K562 (cell line): ENCODE measurements around the gene GLI1. TPM values are rescaled to one million over a fixed set of nuclear protein-coding genes. Genes with fewer than 3 reads are reported as not detected.
A peak's percentile ranks its signal among the peaks of the same experiment; 100 is the strongest.

Experiments
- ATF3 ChIP-seq, 2 experiments: fragments of 450-650 bp in 1 of 2; sonication (generic) in 1 of 2; formaldehyde crosslinking in 1 of 2; IDR thresholded peaks in 1 of 2; conservative IDR thresholded peaks in 1 of 2; 2 replicates each; pipeline versions ENCODE4 v1.6.1 to v1.8.1; 2016 to 2023; ENCODE audit warnings: mild to moderate bottlenecking in 2 of 2, moderate library complexity in 2 of 2, inconsistent platforms in 1 of 2, missing genetic modification reagents in 1 of 2
- BRD9 ChIP-seq: fragments of 450-650 bp; IDR thresholded peaks from 2 replicates; pipeline ENCODE4 v1.6.1; 2018; ENCODE audit warnings: low read depth; ENCODE audit not compliant: partially characterized antibody
- CLOCK ChIP-seq: fragments of 250-450 bp; sonication (Bioruptor Pico); IDR thresholded peaks from 2 replicates; pipeline ENCODE4 v1.4.0; 2020; ENCODE audit warnings: mild to moderate bottlenecking, moderate library complexity, borderline replicate concordance
- HDAC8 ChIP-seq: fragments of 450-650 bp; IDR thresholded peaks from 2 replicates; pipeline ENCODE4 v1.6.1; 2016; ENCODE audit warnings: mild to moderate bottlenecking, missing genetic modification characterization, moderate library complexity, missing compliant biosample characterization
- KLF6 ChIP-seq: fragments of 250-450 bp; sonication (Bioruptor Pico); IDR thresholded peaks from 2 replicates; pipeline ENCODE4 v1.4.0; 2020; ENCODE audit warnings: mild to moderate bottlenecking, moderate library complexity, borderline replicate concordance
- NFE2L1 ChIP-seq: fragments of 450-650 bp; IDR thresholded peaks from 2 replicates; pipeline ENCODE4 v1.6.1; 2016; ENCODE audit warnings: missing genetic modification characterization, low read depth, mild to moderate bottlenecking, missing compliant biosample characterization, moderate library complexity, borderline replicate concordance
- PML ChIP-seq: IDR thresholded peaks from 2 replicates; pipeline ENCODE4 v1.6.1; 2012; ENCODE audit warnings: low read length, inconsistent platforms
- RBM39 ChIP-seq: fragments of 200-400 bp; formaldehyde crosslinking; optimal IDR thresholded peaks from 2 replicates; pipeline ENCODE3; 2018; ENCODE audit warnings: low read depth, low read length
- SIRT6 ChIP-seq: IDR thresholded peaks from one replicate; pipeline ENCODE4 v1.6.1; 2012; ENCODE audit warnings: low read depth, mild to moderate bottlenecking, control low read depth, inconsistent platforms, low read length, moderate library complexity
- SMAD2 ChIP-seq: fragments of 150-350 bp; IDR thresholded peaks from 2 replicates; pipeline ENCODE4 v1.6.1; 2014; ENCODE audit warnings: low read depth, mild to moderate bottlenecking, low read length
- SRSF3 ChIP-seq: fragments of 200-400 bp; formaldehyde crosslinking; IDR thresholded peaks from 2 replicates; pipeline ENCODE4 v1.6.1; 2016; ENCODE audit warnings: mild to moderate bottlenecking, low read length, moderate library complexity; ENCODE audit not compliant: insufficient read depth
- TAF9B ChIP-seq: fragments of 450-650 bp; IDR thresholded peaks from 2 replicates; pipeline ENCODE4 v1.6.1; 2018; ENCODE audit warnings: mild to moderate bottlenecking; ENCODE audit not compliant: partially characterized antibody
- TFE3 ChIP-seq: fragments of 450-650 bp; formaldehyde crosslinking; IDR thresholded peaks from 2 replicates; pipeline ENCODE4 v1.4.0; 2020; ENCODE audit warnings: mild to moderate bottlenecking, mixed read lengths
- ZBTB1 ChIP-seq: sonication (generic); formaldehyde crosslinking; IDR thresholded peaks from 2 replicates; pipeline ENCODE4 v1.8.1; 2023; ENCODE audit warnings: missing genetic modification reagents, low read depth, mild to moderate bottlenecking, borderline replicate concordance
- ZNF121 ChIP-seq: sonication (generic); formaldehyde crosslinking; conservative IDR thresholded peaks from 2 replicates; pipeline ENCODE4 v1.8.0; 2022; ENCODE audit warnings: missing genetic modification reagents
- polyA plus RNA-seq, 8 experiments: library from polyadenylated mRNA; depleted of rRNA in 4 of 8; stranded (reverse) in 5 of 8; unstranded in 3 of 8; fragments of >200 nt; fragmentation: Nextera tagmentation in 2 of 8; fragmentation: Illumina TruSeq in 1 of 8; extraction: Ambion mirVana in 2 of 8; extraction: Trizol in 1 of 8; gene quantifications; 2 replicates each; pipeline versions ENCODE4 v1.2.1 to v1.2.3, GENCODE V29; 2011 to 2014; ENCODE audit warnings: inconsistent platforms in 1 of 8, missing spikeins in 1 of 8
- total RNA-seq, 7 experiments: library from RNA; depleted of rRNA in 6 of 7; stranded (reverse); fragments of >200 nt in 6 of 7; fragmentation: Illumina TruSeq in 2 of 7; extraction: Trizol in 2 of 7; gene quantifications; 2 replicates each; pipeline versions ENCODE4 v1.2.1 to v1.2.3, GENCODE V29; 2011 to 2021; ENCODE audit warnings: low replicate concordance in 1 of 7
- TF ChIP-seq, protein P1 (sequence below): fragments of 200-800 bp; sonication (Bioruptor generic); IDR thresholded peaks from 2 replicates; pipeline ENCODE4 v1.6.1; 2017; ENCODE audit warnings: missing genetic modification characterization, missing compliant biosample characterization
- TF ChIP-seq, protein P2 (sequence below): fragments of 250-450 bp; sonication (Bioruptor Pico); IDR thresholded peaks from 2 replicates; pipeline ENCODE4 v1.8.0; 2022; ENCODE audit warnings: moderate library complexity, mild to moderate bottlenecking, inconsistent platforms
- TF ChIP-seq, protein P3 (sequence below): fragments of 250-450 bp; sonication (Bioruptor Pico); IDR thresholded peaks from 2 replicates; pipeline ENCODE4 v1.5.0; 2021

Gene GLI1
- total and polyA plus RNA-seq, 9 of the 15 experiments (the other 6 are each of a cell fraction or from before 2014, with no cell fraction given), result 0.24 to 3.7 (median 0.61) TPM

- no peak for TF ChIP-seq CLOCK
- TF ChIP-seq, protein P1, sequence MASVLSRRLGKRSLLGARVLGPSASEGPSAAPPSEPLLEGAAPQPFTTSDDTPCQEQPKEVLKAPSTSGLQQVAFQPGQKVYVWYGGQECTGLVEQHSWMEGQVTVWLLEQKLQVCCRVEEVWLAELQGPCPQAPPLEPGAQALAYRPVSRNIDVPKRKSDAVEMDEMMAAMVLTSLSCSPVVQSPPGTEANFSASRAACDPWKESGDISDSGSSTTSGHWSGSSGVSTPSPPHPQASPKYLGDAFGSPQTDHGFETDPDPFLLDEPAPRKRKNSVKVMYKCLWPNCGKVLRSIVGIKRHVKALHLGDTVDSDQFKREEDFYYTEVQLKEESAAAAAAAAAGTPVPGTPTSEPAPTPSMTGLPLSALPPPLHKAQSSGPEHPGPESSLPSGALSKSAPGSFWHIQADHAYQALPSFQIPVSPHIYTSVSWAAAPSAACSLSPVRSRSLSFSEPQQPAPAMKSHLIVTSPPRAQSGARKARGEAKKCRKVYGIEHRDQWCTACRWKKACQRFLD, result no peak
- TF ChIP-seq, protein P2, sequence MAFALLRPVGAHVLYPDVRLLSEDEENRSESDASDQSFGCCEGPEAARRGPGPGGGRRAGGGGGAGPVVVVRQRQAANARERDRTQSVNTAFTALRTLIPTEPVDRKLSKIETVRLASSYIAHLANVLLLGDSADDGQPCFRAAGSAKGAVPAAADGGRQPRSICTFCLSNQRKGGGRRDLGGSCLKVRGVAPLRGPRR, result no peak
- TF ChIP-seq HDAC8 (tag), result no peak; the same call in 1 of the 2 replicates
- 0 out of 2 replicates have a peak, but pooled peaks have one; percentile 12 for TF ChIP-seq ZBTB1 (CRISPR knock-in tag)
- TF ChIP-seq KLF6 (CRISPR knock-in tag), result no peak
- TF ChIP-seq, protein P3, sequence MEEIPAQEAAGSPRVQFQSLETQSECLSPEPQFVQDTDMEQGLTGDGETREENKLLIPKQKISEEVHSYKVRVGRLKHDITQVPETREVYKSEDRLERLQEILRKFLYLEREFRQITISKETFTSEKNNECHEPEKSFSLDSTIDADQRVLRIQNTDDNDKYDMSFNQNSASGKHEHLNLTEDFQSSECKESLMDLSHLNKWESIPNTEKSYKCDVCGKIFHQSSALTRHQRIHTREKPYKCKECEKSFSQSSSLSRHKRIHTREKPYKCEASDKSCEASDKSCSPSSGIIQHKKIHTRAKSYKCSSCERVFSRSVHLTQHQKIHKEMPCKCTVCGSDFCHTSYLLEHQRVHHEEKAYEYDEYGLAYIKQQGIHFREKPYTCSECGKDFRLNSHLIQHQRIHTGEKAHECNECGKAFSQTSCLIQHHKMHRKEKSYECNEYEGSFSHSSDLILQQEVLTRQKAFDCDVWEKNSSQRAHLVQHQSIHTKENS (CRISPR knock-in tag), result no peak
- TF ChIP-seq TFE3 (CRISPR knock-in tag), result no peak
- TF ChIP-seq BRD9, result no peak
- TF ChIP-seq RBM39, result no peak
- no peak; the same call in 1 of the 2 replicates for TF ChIP-seq PML
- no peak for TF ChIP-seq TAF9B
- no peak for TF ChIP-seq SMAD2
- TF ChIP-seq ZNF121 (CRISPR knock-in tag), result peak; percentile 35; the same call in 1 of the 2 replicates
- no peak for TF ChIP-seq SRSF3
- TF ChIP-seq SIRT6, result no peak
- no peak for TF ChIP-seq NFE2L1 (tag)
- no peak for TF ChIP-seq ATF3 (IDR thresholded peaks at IDR 0.05)
- TF ChIP-seq ATF3 (CRISPR knock-in tag; conservative IDR thresholded peaks at IDR 0.05), result peak; percentile 50; the same call in 1 of the 2 replicates
Measured at GRCh38 chr12:57459055-57459749, 383 bp upstream of the GLI1 start (continued).
